Thyroid gland (tissue), 4 donors: ENCODE measurements around the gene YAP1.

ENCODE experiments used
- POLR2A ChIP-seq, 2 donors: fragments of 450-650 bp; IDR thresholded peaks; one replicate each; pipeline ENCODE4 v1.6.1; 2017; ENCODE audit warnings: antibody characterized with exemption in 2 of 2, mild to moderate bottlenecking in 2 of 2, moderate library complexity in 1 of 2
- TF ChIP-seq, protein P1 (sequence below), 6 experiments: fragments of 200-600 bp in 3 of 6; fragments of 450-650 bp in 3 of 6; sonication (generic) in 3 of 6; IDR thresholded peaks; one replicate each; pipeline ENCODE4 v1.5.1; 2016 to 2019; ENCODE audit warnings: antibody characterized with exemption in 6 of 6, mild to moderate bottlenecking in 2 of 6, inconsistent platforms in 1 of 6, moderate library complexity in 1 of 6

DNA sequence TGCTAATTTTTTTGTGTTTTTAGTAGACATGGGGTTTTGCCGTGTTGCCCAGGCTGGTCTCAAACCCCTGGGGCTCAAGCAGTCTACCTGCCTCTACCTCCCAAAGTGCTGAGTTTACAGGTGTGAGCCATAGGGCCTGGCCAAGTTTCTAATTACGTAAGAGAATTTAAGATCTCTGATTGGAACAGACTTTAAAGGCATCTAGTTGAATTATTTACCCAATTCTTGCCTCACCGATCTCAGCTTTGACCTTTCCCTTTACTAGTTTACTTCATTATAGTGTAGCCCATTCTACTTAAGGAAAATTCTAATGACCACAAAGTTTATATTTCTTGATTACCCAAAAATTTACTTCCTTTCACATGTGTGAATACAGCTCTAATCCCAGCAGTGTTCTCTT, 81.6 kb downstream of the YAP1 start:
- TF ChIP-seq, protein P1, sequence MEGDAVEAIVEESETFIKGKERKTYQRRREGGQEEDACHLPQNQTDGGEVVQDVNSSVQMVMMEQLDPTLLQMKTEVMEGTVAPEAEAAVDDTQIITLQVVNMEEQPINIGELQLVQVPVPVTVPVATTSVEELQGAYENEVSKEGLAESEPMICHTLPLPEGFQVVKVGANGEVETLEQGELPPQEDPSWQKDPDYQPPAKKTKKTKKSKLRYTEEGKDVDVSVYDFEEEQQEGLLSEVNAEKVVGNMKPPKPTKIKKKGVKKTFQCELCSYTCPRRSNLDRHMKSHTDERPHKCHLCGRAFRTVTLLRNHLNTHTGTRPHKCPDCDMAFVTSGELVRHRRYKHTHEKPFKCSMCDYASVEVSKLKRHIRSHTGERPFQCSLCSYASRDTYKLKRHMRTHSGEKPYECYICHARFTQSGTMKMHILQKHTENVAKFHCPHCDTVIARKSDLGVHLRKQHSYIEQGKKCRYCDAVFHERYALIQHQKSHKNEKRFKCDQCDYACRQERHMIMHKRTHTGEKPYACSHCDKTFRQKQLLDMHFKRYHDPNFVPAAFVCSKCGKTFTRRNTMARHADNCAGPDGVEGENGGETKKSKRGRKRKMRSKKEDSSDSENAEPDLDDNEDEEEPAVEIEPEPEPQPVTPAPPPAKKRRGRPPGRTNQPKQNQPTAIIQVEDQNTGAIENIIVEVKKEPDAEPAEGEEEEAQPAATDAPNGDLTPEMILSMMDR (IDR thresholded peaks at IDR 0.05): no peak
- no peak for TF ChIP-seq POLR2A (IDR thresholded peaks at IDR 0.05)
